HG03139 (cell line): ENCODE data around the gene ARHGAP42.

Experiments used
- ATAC-seq: cut with Tn5 transposase; IDR thresholded peaks from one replicate; pipeline ENCODE4 v1.9.1; 2021; ENCODE audit not compliant: unreplicated experiment

Gene ARHGAP42

GRCh38 chr11:100791103-100791502 lies 104.0 kb downstream of the ARHGAP42 start:
- no peak for ATAC-seq

GRCh38 chr11:100791860-100792259 lies 104.8 kb downstream of the ARHGAP42 start:
- ATAC-seq: no peak

- ATAC-seq: no peak
Observed at GRCh38 chr11:100793525-100793924, 106.4 kb downstream of the ARHGAP42 start.

GRCh38 chr11:100794446-100794845 lies 107.4 kb downstream of the ARHGAP42 start:
- ATAC-seq: no peak

- ATAC-seq: no peak
Observed at GRCh38 chr11:100799445-100799844, 112.4 kb downstream of the ARHGAP42 start.

DNA sequence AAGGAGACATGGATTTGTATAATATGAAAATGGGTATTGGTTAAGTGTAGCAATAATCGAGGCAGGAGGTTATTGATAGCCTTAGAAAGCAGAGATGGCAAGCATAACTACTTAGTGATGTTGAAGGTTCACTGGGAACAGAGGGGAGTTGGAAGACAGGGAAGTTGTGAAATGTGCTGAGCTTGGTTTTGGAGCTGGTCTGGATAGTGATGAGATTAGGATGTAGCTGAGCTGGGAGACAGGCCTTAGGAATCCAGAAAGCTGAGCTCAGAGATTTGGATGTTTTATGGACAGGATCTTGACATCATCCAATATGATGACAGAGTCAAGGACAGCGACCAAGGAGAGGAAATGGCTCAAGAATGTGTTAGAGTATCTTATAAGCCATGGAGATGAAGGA lies 113.1 kb downstream of the ARHGAP42 start:
- ATAC-seq: no peak

DNA sequence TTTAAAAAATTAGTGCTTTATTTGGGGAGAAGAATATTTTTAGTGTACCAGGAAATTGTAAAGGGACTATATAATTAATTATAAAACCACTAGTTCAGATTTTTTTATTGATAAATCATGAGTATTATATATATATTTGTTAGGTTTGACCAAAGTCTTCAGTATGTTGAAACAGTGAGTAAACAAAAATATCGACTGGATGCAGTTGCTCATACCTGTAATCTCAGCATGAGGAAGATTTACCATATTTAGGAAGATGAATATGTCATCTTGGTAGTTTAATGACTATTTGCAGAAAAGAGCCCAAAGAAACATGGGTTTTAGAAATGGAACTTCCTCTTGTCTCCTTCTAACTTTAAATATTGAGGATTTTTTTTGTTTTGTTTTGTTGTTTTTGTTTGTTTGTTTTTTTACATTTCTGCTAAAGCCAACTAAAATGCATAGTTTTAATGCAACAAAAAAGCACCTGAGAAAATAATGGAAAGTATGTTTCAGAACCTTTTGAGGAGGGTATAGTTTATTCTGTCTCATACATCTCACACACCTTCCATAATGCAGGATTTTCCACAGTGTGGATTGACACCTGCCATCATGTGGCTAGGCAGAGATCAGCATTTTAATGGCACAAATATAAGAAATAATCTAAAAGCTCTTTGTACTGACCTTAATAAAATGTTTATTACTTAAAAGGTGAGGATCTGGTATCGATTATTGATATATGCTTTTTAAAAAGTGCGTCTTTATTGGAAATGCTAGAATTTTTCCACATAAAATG lies 114.3 kb downstream of the ARHGAP42 start:
- no peak for ATAC-seq

- ATAC-seq: no peak
Observed at GRCh38 chr11:100805506-100806199, 118.6 kb downstream of the ARHGAP42 start.

- ATAC-seq: no peak
Observed at GRCh38 chr11:100806296-100806695, 119.2 kb downstream of the ARHGAP42 start.

DNA sequence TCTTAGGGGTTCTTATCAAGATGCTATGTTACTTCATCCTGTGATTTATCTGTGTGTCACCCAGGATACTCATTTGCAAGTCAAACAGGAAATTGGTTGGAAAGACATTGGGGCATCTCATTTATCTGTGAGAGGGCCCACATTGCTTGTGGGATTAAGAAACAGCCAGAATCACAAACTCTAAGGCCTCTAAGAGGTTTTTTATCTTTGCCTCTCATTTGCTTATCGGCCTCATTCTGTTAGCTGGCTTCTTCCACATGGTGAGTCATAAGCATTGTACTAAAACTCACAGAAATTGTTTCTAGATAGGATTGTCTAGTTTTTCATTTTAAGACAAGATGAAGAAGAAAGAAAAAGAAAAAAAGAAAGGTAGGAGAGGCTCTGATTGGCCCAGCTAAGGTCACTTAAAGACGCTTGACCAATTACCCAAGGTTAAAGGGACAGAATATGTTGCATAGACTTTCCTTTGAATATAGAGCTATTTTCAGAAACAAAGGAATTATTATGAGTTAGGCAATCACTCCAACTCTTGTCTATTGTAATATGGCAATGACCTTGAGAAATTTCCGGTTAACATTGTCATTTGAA lies 121.9 kb downstream of the ARHGAP42 start:
- ATAC-seq: no peak

GRCh38 chr11:100810146-100810545 lies 123.1 kb downstream of the ARHGAP42 start:
- no peak for ATAC-seq

DNA sequence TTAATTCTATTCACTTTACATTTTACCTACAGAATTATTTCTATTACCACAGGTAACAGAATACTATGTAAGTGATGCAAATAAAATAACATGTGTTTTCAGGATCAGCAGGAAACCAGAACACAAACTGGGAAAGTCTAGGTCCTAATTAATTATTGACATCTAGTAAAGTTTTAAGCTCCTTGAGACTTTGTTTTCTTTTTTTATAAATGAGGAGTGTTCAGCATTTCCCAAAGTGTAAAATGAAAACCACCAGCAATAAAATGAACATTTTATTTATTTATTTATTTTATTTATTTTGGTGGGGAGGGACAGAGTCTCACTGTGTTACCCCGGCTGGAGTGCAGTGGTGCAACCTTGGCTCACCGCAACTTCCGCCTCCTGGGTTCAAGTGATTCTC lies 123.6 kb downstream of the ARHGAP42 start:
- no peak for ATAC-seq

DNA sequence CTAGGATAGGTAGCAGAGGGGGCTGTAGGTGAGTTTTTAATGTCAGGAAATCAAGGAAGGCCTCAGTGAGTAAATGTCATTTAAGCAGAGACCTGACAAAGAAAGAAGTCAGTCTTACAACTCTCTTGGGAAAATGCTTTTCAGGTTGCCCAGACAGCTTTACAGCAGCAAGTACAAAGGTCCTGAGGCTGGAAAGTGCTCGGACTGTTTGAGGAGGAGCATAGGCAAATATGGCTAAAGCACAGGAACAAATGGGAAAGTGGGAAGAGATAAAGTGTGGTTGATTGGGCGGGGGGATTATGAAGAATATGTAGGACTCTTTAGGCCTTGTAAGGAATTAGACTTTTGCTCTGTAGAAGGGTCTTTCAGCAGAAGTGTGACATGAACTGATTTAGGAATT lies 125.4 kb downstream of the ARHGAP42 start:
- no peak for ATAC-seq

GRCh38 chr11:100815787-100816330 lies 128.8 kb downstream of the ARHGAP42 start:
- no peak for ATAC-seq

- no peak for ATAC-seq
Observed at GRCh38 chr11:100816823-100817222, 129.7 kb downstream of the ARHGAP42 start.

DNA sequence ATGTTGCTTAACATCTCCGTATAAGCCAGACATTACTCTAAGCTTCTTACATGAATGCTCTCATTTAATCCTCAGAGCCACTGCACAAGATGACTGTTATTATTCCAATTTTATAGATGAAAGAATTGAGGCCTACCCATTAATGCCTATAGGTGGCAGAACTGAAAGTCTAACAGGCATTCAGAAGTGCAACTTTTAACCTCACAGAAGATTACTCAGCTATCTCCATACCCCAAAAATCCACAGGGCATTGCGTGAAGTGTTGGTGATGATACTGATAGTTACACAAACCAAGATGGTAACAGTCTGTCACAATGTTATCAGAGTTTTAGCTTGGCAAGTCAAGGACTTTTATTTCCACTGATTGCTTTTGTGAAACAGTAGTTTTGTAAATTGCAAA lies 130.5 kb downstream of the ARHGAP42 start:
- no peak for ATAC-seq

DNA sequence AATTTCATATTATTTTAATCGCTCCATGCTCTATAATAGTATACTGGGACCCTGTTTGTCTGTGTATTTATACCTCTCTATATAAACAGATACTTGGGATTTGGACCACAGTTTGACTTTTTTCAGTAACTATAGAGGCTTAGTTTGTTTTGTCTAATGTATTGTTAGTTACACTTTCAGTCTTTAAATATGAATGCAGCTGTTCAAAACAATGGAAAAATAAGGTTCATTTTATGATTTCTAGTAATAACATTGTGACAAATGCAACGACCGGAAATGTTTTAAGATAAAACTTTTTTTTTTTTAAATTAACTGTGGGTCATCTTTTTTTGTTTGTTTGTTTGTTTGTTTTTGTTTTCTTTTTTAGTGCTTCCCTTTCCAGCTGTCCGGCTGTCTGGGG lies 133.5 kb downstream of the ARHGAP42 start:
- ATAC-seq: no peak

GRCh38 chr11:100821198-100821597 lies 134.1 kb downstream of the ARHGAP42 start:
- ATAC-seq: no peak

- no peak for ATAC-seq
Observed at GRCh38 chr11:100823360-100823759, 136.3 kb downstream of the ARHGAP42 start.

GRCh38 chr11:100824041-100824809 lies 137.1 kb downstream of the ARHGAP42 start:
- ATAC-seq: no peak

GRCh38 chr11:100825626-100826025 lies 138.5 kb downstream of the ARHGAP42 start:
- no peak for ATAC-seq
